ENCODE data around the gene EEA1.

DNA sequence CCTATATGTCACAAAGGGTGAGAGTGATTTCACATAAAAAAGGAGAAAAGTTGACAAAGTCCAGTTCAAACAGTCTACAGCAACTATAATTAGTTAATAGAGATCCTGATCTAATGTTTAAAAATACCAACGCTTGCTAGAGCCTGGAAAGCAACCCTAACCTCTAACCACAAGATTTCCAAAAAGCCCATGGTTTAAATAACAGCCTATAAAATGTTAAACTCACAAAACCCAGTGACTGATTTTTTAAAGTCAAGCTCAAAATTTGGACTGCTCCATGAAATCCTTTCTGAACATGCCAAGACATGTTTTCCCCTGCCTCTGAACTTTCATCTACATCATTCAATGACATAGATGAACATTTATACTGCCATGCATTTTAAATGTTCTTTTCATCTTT is 144.7 kb downstream of the EEA1 start:
- TF ChIP-seq, protein P1, sequence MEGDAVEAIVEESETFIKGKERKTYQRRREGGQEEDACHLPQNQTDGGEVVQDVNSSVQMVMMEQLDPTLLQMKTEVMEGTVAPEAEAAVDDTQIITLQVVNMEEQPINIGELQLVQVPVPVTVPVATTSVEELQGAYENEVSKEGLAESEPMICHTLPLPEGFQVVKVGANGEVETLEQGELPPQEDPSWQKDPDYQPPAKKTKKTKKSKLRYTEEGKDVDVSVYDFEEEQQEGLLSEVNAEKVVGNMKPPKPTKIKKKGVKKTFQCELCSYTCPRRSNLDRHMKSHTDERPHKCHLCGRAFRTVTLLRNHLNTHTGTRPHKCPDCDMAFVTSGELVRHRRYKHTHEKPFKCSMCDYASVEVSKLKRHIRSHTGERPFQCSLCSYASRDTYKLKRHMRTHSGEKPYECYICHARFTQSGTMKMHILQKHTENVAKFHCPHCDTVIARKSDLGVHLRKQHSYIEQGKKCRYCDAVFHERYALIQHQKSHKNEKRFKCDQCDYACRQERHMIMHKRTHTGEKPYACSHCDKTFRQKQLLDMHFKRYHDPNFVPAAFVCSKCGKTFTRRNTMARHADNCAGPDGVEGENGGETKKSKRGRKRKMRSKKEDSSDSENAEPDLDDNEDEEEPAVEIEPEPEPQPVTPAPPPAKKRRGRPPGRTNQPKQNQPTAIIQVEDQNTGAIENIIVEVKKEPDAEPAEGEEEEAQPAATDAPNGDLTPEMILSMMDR (IDR thresholded peaks at IDR 0.05; ENCODE audit: insufficient read depth, low read length, poor library complexity, severe bottlenecking) = no peak
- TF ChIP-seq EZH2phosphoT487 (conservative IDR thresholded peaks at IDR 0.05; ENCODE audit: low read length) = no peak
